Measurements from ENCODE around the gene TOM1. TPM values are rescaled to one million over a fixed set of nuclear protein-coding genes. Genes with fewer than 3 reads are reported as not detected.
A peak's percentile ranks its signal among the peaks of the same experiment; 100 is the strongest.

Gene TOM1
- 10 to 100 TPM; 22.3 to 40.3 (median 34.1) TPM for total RNA-seq

GRCh38 chr22:35299673-35300499 is at the start of gene TOM1:
TOM1 (plus strand) TSS chr22:35299894; CDS start chr22:35299929, 35 bp downstream.
- no peaks in the 10 kb centered on the region for H3K27me3 ChIP-seq
- peak within 1 kb of the TSS; percentile 76 to 99 (median 96) for H3K27ac ChIP-seq
- H3K4me1 ChIP-seq, result peaks cover 0 to 26% (median 8%) of the 10 kb centered on the region in 3 donors
- peak within 1 kb of the TSS; percentile 55 to 86 for H3K4me3 ChIP-seq
- H3K9me3 ChIP-seq, result no peaks in the 10 kb centered on the region
- peak; percentile 98 for ATAC-seq
- peaks cover 0 to 14% of the 10 kb centered on the region in 2 donors for H3K36me3 ChIP-seq
- WGBS, 2 donors (ENCODE audit: low coverage in 1 of 2), result 0 to 3% methylated on average over 6 to 7 of the region's 64 CpGs
- peak; percentile 81 for TF ChIP-seq POLR2AphosphoS5 (IDR thresholded peaks at IDR 0.05)
- TF ChIP-seq, protein P1, sequence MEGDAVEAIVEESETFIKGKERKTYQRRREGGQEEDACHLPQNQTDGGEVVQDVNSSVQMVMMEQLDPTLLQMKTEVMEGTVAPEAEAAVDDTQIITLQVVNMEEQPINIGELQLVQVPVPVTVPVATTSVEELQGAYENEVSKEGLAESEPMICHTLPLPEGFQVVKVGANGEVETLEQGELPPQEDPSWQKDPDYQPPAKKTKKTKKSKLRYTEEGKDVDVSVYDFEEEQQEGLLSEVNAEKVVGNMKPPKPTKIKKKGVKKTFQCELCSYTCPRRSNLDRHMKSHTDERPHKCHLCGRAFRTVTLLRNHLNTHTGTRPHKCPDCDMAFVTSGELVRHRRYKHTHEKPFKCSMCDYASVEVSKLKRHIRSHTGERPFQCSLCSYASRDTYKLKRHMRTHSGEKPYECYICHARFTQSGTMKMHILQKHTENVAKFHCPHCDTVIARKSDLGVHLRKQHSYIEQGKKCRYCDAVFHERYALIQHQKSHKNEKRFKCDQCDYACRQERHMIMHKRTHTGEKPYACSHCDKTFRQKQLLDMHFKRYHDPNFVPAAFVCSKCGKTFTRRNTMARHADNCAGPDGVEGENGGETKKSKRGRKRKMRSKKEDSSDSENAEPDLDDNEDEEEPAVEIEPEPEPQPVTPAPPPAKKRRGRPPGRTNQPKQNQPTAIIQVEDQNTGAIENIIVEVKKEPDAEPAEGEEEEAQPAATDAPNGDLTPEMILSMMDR (IDR thresholded peaks at IDR 0.05), result peak in 2 of 4 experiments; percentile 3 to 4
- peak; percentile 75 to 78 for TF ChIP-seq POLR2A (IDR thresholded peaks at IDR 0.05)
- no peak for TF ChIP-seq EP300 (IDR thresholded peaks at IDR 0.05)

DNA sequence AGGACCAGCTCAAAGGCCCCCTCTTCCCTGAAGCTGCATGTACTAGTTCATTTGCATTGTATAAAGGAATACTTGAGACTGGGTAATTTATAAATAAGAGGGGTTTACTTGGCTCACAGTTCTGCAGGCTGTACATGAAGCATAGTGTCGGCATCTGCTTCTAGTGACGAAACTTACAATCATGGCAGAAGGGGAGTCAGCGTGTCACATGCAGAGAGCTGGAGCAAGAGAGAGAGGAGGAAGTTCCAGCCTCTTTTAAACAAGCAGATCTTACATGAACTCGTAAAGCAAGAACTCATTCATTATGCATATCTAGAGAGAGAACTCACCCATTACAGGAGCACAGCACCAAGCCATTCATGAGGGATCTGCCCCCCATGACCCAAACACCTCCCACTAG is 49.5 kb upstream of the TOM1 start:
- TF ChIP-seq, protein P1 (IDR thresholded peaks at IDR 0.05), result no peak
- no peak for TF ChIP-seq POLR2A (IDR thresholded peaks at IDR 0.05)
- no peak for TF ChIP-seq EP300 (IDR thresholded peaks at IDR 0.05)
- no peak for TF ChIP-seq POLR2AphosphoS5 (IDR thresholded peaks at IDR 0.05)
- H3K27ac ChIP-seq, result no peak overlapping the region
- ATAC-seq, result no peak
- no peaks in the 10 kb centered on the region for H3K36me3 ChIP-seq
- no peaks in the 10 kb centered on the region for H3K4me1 ChIP-seq
- H3K4me3 ChIP-seq, result no peak overlapping the region
- WGBS, 2 donors (ENCODE audit: low coverage in 1 of 2), result 63 to 78% methylated on average over 4 of the region's 4 CpGs
- H3K9me3 ChIP-seq, result no peaks in the 10 kb centered on the region
- H3K27me3 ChIP-seq, result peaks cover 22% of the 10 kb centered on the region

DNA sequence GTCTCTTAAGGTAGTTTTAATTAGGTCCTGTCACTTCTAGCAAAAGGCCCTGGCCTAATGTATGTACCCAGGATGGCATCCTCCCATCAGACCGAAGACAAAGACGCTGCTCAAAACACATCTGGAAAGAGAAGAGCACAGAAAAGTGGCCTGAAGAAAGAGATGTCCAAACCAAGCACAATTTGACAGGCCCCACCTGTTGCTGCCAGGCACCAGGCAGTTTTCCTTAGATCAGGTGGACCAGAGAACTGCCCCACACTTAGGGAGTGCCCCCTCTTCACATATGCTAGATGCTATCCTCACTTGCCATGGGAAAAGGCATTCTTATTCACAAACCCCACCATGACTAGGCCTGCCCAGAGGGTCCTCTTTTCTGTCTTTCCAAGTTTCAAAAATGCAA is 45.7 kb upstream of the TOM1 start:
- WGBS, 2 donors (ENCODE audit: low coverage in 1 of 2), result no CpG with 5 or more reads among the region's 2 CpGs
- no peak overlapping the region for H3K27ac ChIP-seq
- H3K27me3 ChIP-seq, result peaks cover 5% of the 10 kb centered on the region
- no peak for ATAC-seq
- no peaks in the 10 kb centered on the region for H3K36me3 ChIP-seq
- no peak overlapping the region for H3K4me3 ChIP-seq
- H3K9me3 ChIP-seq, result no peaks in the 10 kb centered on the region
- H3K4me1 ChIP-seq, result peaks cover 0 to 18% (median 3%) of the 10 kb centered on the region in 3 donors
- no peak for TF ChIP-seq POLR2AphosphoS5 (IDR thresholded peaks at IDR 0.05)
- no peak for TF ChIP-seq EP300 (IDR thresholded peaks at IDR 0.05)
- TF ChIP-seq, protein P1 (IDR thresholded peaks at IDR 0.05), result no peak
- TF ChIP-seq POLR2A (IDR thresholded peaks at IDR 0.05), result no peak

GRCh38 chr22:35257002-35257320 is 42.7 kb upstream of the TOM1 start:
- WGBS, 2 donors (ENCODE audit: low coverage in 1 of 2), result 0 to 3% methylated on average over 3 of the region's 3 CpGs
- Histone ChIP-seq H3K36me3 (no peaks in the 10 kb centered on the region), H3K4me3 (peak overlapping the region; percentile 71 to 73), H3K27ac (peak overlapping the region in 3 of 4 donors; percentile 88 to 99 (median 97)), H3K27me3 (peaks cover 1% of the 10 kb centered on the region), H3K4me1 (peaks cover 0 to 28% (median 3%) of the 10 kb centered on the region in 3 donors), H3K9me3 (no peaks in the 10 kb centered on the region)
- TF ChIP-seq POLR2AphosphoS5 (IDR thresholded peaks at IDR 0.05) (no peak), EP300 (IDR thresholded peaks at IDR 0.05) (no peak), POLR2A (IDR thresholded peaks at IDR 0.05) (no peak)
- TF ChIP-seq, protein P1 (IDR thresholded peaks at IDR 0.05), result no peak
- ATAC-seq, result no peak

All from gastroesophageal sphincter (tissue), 4 donors.